ENCODE results near the gene P3R3URF.

P3R3URF gene

DNA sequence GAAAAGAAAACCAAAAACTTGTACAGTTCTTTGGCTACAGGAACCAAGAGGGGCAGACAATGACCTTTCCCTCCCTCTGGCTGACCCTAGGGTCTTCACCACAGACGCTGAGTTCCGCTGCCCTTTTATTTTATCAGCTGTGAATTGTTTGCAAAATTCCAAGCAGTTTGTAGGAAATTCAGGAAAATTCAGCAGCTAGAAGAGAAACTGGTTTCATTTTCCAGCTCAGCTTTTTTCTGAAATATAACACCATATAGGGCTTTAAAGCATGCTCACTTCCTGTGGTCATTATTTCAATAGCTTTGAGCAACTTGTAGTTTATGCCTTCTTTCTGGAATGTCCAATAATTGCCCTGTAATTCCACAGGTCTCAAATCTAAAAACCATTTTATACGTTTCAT is 38.4 kb downstream of the P3R3URF start:
- H3K9me3 ChIP-seq (ENCODE audit: insufficient read depth, low read length): no peaks in the 10 kb centered on the region
- no peak overlapping the region for H3K27ac ChIP-seq (ENCODE audit: low read depth, low read length)
- no peaks in the 10 kb centered on the region for H3K79me2 ChIP-seq (ENCODE audit: insufficient read depth, low read length)
- TF ChIP-seq, protein P1, sequence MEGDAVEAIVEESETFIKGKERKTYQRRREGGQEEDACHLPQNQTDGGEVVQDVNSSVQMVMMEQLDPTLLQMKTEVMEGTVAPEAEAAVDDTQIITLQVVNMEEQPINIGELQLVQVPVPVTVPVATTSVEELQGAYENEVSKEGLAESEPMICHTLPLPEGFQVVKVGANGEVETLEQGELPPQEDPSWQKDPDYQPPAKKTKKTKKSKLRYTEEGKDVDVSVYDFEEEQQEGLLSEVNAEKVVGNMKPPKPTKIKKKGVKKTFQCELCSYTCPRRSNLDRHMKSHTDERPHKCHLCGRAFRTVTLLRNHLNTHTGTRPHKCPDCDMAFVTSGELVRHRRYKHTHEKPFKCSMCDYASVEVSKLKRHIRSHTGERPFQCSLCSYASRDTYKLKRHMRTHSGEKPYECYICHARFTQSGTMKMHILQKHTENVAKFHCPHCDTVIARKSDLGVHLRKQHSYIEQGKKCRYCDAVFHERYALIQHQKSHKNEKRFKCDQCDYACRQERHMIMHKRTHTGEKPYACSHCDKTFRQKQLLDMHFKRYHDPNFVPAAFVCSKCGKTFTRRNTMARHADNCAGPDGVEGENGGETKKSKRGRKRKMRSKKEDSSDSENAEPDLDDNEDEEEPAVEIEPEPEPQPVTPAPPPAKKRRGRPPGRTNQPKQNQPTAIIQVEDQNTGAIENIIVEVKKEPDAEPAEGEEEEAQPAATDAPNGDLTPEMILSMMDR (IDR thresholded peaks at IDR 0.05; ENCODE audit: insufficient read depth, low read length, poor library complexity, severe bottlenecking): no peak
- TF ChIP-seq EZH2phosphoT487 (conservative IDR thresholded peaks at IDR 0.05; ENCODE audit: low read length): no peak
- H4K20me1 ChIP-seq (ENCODE audit: low read depth, low read length): no peaks in the 10 kb centered on the region
- H3K4me3 ChIP-seq (ENCODE audit: insufficient read depth, low read length, poor library complexity, severe bottlenecking): no peak overlapping the region
- no peak overlapping the region for H3K9ac ChIP-seq (ENCODE audit: low read length)
- no peak overlapping the region for H2AFZ ChIP-seq (ENCODE audit: low read depth, low read length, severe bottlenecking)
- no peaks in the 10 kb centered on the region for H3K36me3 ChIP-seq (ENCODE audit: low read length)
- no peaks in the 10 kb centered on the region for H3K27me3 ChIP-seq (ENCODE audit: low read length)
- no peaks in the 10 kb centered on the region for H3K9me2 ChIP-seq (replicated peaks; ENCODE audit: insufficient read depth, low read length)
- H3K4me2 ChIP-seq (ENCODE audit: low read depth, low read length, poor library complexity, severe bottlenecking): no peak overlapping the region
- H3F3A ChIP-seq (ENCODE audit: insufficient read depth): peaks cover 10% of the 10 kb centered on the region; the same call in 1 of the 2 replicates

DNA sequence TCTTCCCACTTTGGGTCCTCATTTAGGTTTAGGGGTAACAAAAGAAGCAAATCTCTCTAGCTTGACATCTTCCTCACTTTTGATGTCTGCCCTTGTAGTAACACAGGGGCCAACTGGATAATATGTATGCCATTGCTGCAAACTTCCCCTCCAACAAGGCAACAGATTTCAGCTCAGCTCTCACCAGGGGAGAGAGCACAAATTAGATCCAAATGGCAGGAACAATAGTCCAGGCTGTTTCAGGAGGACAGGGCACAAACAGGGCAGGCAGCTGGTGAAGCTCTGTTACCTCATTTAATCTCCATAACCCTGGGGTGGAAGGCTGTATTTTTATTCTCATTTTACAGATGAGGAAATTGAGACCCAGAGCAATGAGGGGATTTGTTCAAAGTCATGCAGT is 39.6 kb downstream of the P3R3URF start:
- Histone ChIP-seq H3K9me3 (ENCODE audit: insufficient read depth, low read length) (no peaks in the 10 kb centered on the region), H3K4me2 (ENCODE audit: low read depth, low read length, poor library complexity, severe bottlenecking) (no peak overlapping the region), H3K9me2 (replicated peaks; ENCODE audit: insufficient read depth, low read length) (no peaks in the 10 kb centered on the region), H3K9ac (ENCODE audit: low read length) (no peak overlapping the region), H3F3A (ENCODE audit: insufficient read depth) (peaks cover 10% of the 10 kb centered on the region; the same call in 1 of the 2 replicates), H3K79me2 (ENCODE audit: insufficient read depth, low read length) (no peaks in the 10 kb centered on the region; the same call in 1 of the 2 replicates), H3K27me3 (ENCODE audit: low read length) (no peaks in the 10 kb centered on the region), H4K20me1 (ENCODE audit: low read depth, low read length) (no peaks in the 10 kb centered on the region), H3K27ac (ENCODE audit: low read depth, low read length) (no peak overlapping the region), H3K4me3 (ENCODE audit: insufficient read depth, low read length, poor library complexity, severe bottlenecking) (no peak overlapping the region), H2AFZ (ENCODE audit: low read depth, low read length, severe bottlenecking) (no peak overlapping the region), H3K36me3 (ENCODE audit: low read length) (no peaks in the 10 kb centered on the region)
- TF ChIP-seq, protein P1 (IDR thresholded peaks at IDR 0.05; ENCODE audit: insufficient read depth, low read length, poor library complexity, severe bottlenecking): no peak
- TF ChIP-seq EZH2phosphoT487 (conservative IDR thresholded peaks at IDR 0.05; ENCODE audit: low read length): no peak

DNA sequence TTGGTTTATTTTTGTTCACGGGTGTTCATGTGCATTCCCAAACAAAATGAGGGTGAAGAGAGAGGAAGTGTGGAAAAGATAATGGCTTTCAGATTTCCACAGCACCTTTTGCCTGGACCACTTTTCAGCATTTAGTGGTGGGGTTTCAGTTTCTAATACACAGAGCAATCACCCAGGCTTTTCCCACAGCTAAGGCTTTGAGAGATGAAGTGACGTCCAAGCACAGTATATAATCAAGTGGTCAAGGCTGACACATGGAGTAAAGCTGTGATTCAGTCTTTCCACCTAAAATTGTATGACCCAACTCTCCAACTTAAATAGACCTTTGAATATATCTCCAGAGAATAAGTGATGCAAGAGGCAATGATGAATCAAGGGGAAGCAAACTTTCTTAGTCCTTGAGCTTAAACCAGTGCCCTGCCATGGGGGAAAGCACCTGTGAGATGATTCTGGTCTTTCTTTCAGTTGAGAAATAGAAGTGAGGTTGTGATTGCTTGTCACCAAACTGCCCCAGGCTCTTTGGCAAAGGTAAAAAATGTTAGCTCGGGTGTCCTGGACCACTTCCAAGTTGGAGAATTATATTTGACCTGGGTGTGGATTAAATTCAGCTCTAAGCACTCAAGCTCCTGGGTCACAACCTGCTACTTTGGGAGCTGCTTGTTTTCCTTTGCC is 41.5 kb downstream of the P3R3URF start:
- Histone ChIP-seq H4K20me1 (ENCODE audit: low read depth, low read length) (0 out of 2 replicates have a peak, but pooled peaks cover 2% of the 10 kb centered on the region), H3F3A (ENCODE audit: insufficient read depth) (peaks cover 17% of the 10 kb centered on the region; the same call in 1 of the 2 replicates), H3K27me3 (ENCODE audit: low read length) (no peaks in the 10 kb centered on the region), H3K79me2 (ENCODE audit: insufficient read depth, low read length) (no peaks in the 10 kb centered on the region; the same call in 1 of the 2 replicates), H3K27ac (ENCODE audit: low read depth, low read length) (no peak overlapping the region), H3K9me2 (replicated peaks; ENCODE audit: insufficient read depth, low read length) (no peaks in the 10 kb centered on the region), H3K9ac (ENCODE audit: low read length) (no peak overlapping the region), H2AFZ (ENCODE audit: low read depth, low read length, severe bottlenecking) (no peak overlapping the region), H3K4me2 (ENCODE audit: low read depth, low read length, poor library complexity, severe bottlenecking) (no peak overlapping the region), H3K9me3 (ENCODE audit: insufficient read depth, low read length) (no peaks in the 10 kb centered on the region), H3K4me3 (ENCODE audit: insufficient read depth, low read length, poor library complexity, severe bottlenecking) (no peak overlapping the region), H3K36me3 (ENCODE audit: low read length) (no peaks in the 10 kb centered on the region)
- TF ChIP-seq EZH2phosphoT487 (conservative IDR thresholded peaks at IDR 0.05; ENCODE audit: low read length): no peak
- TF ChIP-seq, protein P1 (IDR thresholded peaks at IDR 0.05; ENCODE audit: insufficient read depth, low read length, poor library complexity, severe bottlenecking): no peak
